Stimulated activated CD8-positive, alpha-beta memory T cell treated with anti-CD3 and anti-CD28 coated beads, Interleukin-7, amount 100 ng/mL, for 4 hours (primary cell): ENCODE results near the gene B3GALT4.
"Not testable (repeated sequence)": the region's sequence is repeated elsewhere in the genome, so short reads cannot be mapped to it uniquely, and the experiment has no call there.

Experiments
- DNase-seq, 2 donors: peaks; one replicate each; pipeline ENCODE4 v3.0.0-alpha.2; 2020; ENCODE audit warnings: low read depth in 2 of 2

Gene B3GALT4

DNA sequence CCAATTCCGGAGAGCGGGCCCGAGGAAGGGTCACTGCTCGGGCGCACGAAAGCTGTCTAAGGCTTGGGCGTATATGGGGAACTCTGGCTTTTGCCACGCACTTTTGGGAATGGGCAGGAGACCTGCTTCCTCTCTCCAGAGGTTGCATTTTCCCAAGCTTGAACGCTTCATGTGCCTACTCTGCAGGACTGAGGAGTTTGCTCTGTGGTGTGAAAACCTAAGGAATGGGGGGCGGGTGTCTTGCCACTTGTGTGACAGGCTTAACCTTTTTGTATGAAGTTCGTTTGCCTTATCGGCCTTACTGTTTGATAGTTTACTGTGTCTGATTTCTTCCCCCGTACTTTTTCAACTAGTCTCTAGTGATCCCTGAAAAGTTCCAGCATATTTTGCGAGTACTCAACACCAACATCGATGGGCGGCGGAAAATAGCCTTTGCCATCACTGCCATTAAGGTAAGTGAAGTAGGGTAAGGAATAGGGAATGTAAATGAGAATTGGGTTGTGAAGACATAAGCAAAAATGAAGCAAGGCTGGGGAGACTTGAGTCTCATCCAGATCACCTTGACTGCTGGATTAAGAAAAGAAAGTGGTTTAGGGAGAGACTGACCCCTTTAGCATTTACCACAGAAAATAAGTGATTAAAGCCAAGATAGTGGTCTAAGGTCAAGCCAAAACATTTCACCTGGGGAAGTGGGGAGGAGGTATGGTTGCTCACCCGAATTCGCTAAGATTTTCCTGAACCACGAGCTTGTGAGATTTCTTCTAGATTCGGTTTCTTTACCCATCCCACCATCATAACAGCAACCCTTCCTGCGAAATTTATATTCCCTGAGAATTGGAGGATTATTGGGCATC is 4.4 kb upstream of the B3GALT4 start:
- DNase-seq, result no peak

- DNase-seq, result no peak
Observed at GRCh38 chr6:33273129-33273923, 3.6 kb upstream of the B3GALT4 start.

- DNase-seq, result no peak
Observed at GRCh38 chr6:33273924-33274902, 2.7 kb upstream of the B3GALT4 start.

DNA sequence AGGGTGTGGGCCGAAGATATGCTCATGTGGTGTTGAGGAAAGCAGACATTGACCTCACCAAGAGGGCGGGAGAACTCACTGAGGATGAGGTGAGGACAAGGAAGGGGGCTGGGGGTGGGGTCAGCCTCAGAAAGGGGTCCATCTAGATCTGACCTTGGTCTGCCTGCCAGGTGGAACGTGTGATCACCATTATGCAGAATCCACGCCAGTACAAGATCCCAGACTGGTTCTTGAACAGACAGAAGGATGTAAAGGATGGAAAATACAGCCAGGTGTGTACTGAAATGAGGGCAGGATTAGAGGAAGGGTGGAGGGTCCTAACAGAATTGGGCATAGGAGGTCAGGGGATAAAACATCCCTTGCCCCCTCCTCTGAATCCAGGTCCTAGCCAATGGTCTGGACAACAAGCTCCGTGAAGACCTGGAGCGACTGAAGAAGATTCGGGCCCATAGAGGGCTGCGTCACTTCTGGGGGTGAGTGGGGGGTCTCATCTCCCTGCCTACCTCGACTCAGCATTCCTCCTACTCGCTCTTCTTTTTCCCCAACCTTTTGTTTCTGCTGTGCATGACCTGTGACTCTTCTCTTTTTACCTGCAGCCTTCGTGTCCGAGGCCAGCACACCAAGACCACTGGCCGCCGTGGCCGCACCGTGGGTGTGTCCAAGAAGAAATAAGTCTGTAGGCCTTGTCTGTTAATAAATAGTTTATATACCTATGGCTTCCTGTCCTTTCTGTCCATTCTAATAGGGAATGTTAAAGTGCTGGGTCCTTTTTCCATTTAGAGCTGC is 935 bp upstream of the B3GALT4 start:
- not testable (repeated sequence) for DNase-seq

- no peak for DNase-seq
Observed at GRCh38 chr6:33276581-33276863, 401 bp upstream of the B3GALT4 start.

DNA sequence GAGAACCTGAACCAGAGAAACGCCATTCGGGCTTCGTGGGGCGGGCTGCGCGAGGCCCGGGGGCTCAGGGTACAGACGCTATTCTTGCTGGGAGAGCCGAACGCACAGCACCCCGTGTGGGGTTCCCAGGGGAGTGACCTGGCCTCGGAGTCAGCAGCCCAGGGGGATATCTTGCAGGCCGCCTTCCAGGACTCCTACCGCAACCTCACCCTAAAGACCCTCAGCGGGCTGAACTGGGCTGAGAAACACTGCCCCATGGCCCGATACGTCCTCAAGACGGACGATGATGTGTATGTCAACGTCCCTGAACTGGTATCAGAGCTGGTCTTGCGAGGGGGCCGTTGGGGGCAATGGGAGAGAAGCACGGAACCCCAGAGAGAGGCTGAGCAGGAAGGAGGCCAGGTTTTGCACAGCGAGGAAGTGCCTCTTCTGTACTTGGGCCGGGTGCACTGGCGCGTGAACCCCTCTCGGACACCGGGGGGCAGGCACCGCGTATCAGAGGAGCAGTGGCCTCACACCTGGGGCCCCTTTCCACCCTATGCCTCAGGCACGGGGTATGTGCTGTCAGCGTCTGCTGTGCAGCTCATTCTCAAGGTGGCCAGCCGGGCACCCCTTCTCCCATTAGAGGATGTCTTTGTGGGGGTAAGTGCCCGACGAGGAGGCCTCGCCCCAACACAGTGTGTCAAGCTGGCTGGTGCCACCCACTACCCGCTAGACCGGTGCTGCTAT is 904 bp downstream of the B3GALT4 start:
- DNase-seq, result no peak

- no peak for DNase-seq
Observed at GRCh38 chr6:33278392-33278741, 1.4 kb downstream of the B3GALT4 start.

DNA sequence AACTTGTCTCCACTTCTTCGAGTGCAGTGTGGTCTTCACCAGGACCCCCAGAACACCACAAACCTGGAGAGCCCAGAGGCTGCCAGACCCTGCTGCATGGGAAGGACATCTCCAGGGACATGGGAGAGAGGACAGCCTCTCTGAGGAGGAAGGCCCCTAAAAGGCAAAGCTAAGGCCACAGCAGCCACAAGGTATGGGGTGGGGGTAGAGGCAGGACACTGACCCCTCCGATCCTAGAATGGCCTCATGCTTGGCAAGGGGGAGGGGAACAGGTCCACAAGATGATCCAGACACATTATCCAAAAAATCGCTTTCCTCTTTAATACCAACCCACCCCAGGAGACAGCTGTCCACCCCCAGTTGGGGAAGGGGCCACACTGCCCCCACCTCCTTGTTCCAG is 1.9 kb downstream of the B3GALT4 start:
- DNase-seq, result no peak

GRCh38 chr6:33279257-33279695 is 2.4 kb downstream of the B3GALT4 start:
- DNase-seq, result no peak

- DNase-seq, result no peak
Observed at GRCh38 chr6:33279971-33280511, 3.1 kb downstream of the B3GALT4 start.

DNA sequence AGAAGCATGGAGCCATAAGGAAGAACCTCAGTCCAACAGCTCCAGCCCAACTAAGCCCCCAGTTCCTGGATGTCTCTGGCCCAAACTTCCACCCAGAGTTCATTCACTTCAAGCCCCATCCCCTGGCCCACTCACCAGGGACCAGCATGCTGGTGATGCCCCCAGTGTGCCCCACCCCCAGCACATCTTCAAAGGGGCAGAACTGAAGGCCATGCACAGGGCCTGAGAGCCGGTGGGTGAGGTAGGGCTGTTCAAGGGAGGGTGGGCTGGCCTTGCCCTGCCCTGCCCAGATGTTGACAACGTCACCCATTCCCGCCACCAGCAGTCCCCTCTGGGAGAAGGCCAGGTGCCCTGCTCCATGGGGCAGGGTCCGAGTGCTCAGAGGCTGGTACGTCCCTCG is 3.6 kb downstream of the B3GALT4 start:
- DNase-seq, result no peak

DNA sequence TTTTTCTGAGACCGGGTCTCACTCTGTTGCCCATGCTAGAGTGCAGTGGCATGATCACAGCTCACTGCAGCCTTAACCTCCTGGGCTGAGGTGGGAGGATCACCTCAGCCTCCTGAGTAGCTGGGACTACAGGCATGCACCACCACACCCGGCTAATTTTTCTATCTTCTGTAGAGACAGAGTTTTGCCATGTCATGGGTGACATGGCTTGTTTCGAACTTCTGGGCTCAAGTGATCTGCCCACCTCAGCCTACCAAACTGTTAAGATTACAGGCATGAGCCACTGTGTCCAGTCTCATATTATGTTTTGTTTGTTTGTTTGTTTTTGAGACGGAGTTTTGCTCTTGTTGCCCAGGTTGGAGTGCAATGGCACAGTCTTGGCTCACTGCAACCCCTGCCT is 8.3 kb downstream of the B3GALT4 start:
- not testable (repeated sequence) for DNase-seq

GRCh38 chr6:33286946-33287914 is 10.3 kb downstream of the B3GALT4 start:
- DNase-seq, result no peak

- no peak for DNase-seq
Observed at GRCh38 chr6:33288141-33288920, 11.4 kb downstream of the B3GALT4 start.

- DNase-seq, result peak; percentile 75 to 84
Observed at GRCh38 chr6:33288921-33289783, 12.2 kb downstream of the B3GALT4 start, which contains the start of the genes PFDN6 and WDR46. TSS of gene PFDN6 (plus strand) at chr6:33289601. CDS start at chr6:33289857, 256 bp downstream. TSS of gene WDR46 (minus strand) at chr6:33289239. CDS start at chr6:33289170, 69 bp downstream.

DNA sequence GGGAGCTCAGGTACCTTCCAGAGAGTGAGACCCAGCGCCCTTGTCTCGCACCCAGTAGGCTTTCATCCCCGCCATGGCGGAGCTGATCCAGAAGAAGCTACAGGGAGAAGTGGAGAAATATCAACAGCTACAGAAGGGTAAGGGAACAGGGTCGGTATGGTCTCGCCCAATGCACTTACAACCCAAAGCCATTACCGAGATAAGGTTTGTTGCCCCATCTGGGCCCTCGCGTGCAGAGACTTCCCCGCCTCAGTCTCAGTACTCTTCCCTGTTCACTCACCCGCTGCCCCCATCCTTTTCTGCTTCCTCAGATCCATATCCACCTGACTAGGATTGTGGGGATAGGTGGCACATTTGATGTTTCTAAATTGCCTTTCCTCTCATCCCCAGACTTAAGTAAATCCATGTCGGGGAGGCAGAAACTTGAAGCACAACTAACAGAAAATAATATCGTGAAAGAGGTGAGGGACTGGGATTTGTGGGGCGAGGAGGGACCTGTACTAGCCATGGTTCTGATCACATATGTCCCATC is 12.9 kb downstream of the B3GALT4 start:
- no peak for DNase-seq

- no peak for DNase-seq
Observed at GRCh38 chr6:33290459-33290858, 13.5 kb downstream of the B3GALT4 start.
